ENCODE data around the gene SMCO2.

The SMCO2 gene

GRCh38 chr12:27500546-27500945, 54.0 kb downstream of the SMCO2 start:
- DNase-seq (ENCODE audit: low read depth), result no peak

- no peak for DNase-seq (ENCODE audit: low read depth)
These were observed 55.5 kb downstream of the SMCO2 start for GRCh38 chr12:27502021-27502435.

GRCh38 chr12:27504507-27504906, 58.0 kb downstream of the SMCO2 start:
- DNase-seq (ENCODE audit: low read depth), result no peak

- no peak for DNase-seq (ENCODE audit: low read depth)
These were observed 58.6 kb downstream of the SMCO2 start for GRCh38 chr12:27505109-27505508.

GRCh38 chr12:27505761-27506160, 59.2 kb downstream of the SMCO2 start:
- DNase-seq (ENCODE audit: low read depth), result no peak

GRCh38 chr12:27506645-27507189, 60.2 kb downstream of the SMCO2 start:
- DNase-seq (ENCODE audit: low read depth), result no peak

- DNase-seq (ENCODE audit: low read depth), result no peak
These were observed 62.3 kb downstream of the SMCO2 start for GRCh38 chr12:27508736-27509431.

GRCh38 chr12:27511031-27511722, 64.6 kb downstream of the SMCO2 start:
- DNase-seq (ENCODE audit: low read depth), result no peak

- DNase-seq (ENCODE audit: low read depth), result no peak
These were observed 65.1 kb downstream of the SMCO2 start for GRCh38 chr12:27511723-27512045.

GRCh38 chr12:27513155-27513824, 66.8 kb downstream of the SMCO2 start:
- no peak for DNase-seq (ENCODE audit: low read depth)

- no peak for DNase-seq (ENCODE audit: low read depth)
These were observed 69.1 kb downstream of the SMCO2 start for GRCh38 chr12:27515671-27516070.

GRCh38 chr12:27516625-27517024, 70.1 kb downstream of the SMCO2 start:
- DNase-seq (ENCODE audit: low read depth), result no peak

- no peak for DNase-seq (ENCODE audit: low read depth)
These were observed 71.0 kb downstream of the SMCO2 start for GRCh38 chr12:27517546-27517945.

GRCh38 chr12:27517961-27518665, 71.6 kb downstream of the SMCO2 start:
- no peak for DNase-seq (ENCODE audit: low read depth)

GRCh38 chr12:27521066-27521465, 74.5 kb downstream of the SMCO2 start:
- no peak for DNase-seq (ENCODE audit: low read depth)

GRCh38 chr12:27521981-27522380, 75.4 kb downstream of the SMCO2 start:
- no peak for DNase-seq (ENCODE audit: low read depth)

- DNase-seq (ENCODE audit: low read depth), result no peak
These were observed 76.7 kb downstream of the SMCO2 start for GRCh38 chr12:27523305-27523641.

- peak; percentile 99 for DNase-seq (ENCODE audit: low read depth)
These were observed 77.3 kb downstream of the SMCO2 start, which contains the start of gene PPFIBP1 for GRCh38 chr12:27523642-27524493. PPFIBP1 (plus strand) TSS chr12:27524206; CDS start chr12:27633397, 109,191 bp downstream.

GRCh38 chr12:27524494-27524835, 77.9 kb downstream of the SMCO2 start:
- DNase-seq (ENCODE audit: low read depth), result no peak

- DNase-seq (ENCODE audit: low read depth), result no peak
These were observed 78.6 kb downstream of the SMCO2 start for GRCh38 chr12:27524839-27525753.
